ENCODE measurements around the gene FAM185A.

- no peak for TF ChIP-seq POLR2A (IDR thresholded peaks at IDR 0.05; ENCODE audit: low read depth)
- TF ChIP-seq, protein P1, sequence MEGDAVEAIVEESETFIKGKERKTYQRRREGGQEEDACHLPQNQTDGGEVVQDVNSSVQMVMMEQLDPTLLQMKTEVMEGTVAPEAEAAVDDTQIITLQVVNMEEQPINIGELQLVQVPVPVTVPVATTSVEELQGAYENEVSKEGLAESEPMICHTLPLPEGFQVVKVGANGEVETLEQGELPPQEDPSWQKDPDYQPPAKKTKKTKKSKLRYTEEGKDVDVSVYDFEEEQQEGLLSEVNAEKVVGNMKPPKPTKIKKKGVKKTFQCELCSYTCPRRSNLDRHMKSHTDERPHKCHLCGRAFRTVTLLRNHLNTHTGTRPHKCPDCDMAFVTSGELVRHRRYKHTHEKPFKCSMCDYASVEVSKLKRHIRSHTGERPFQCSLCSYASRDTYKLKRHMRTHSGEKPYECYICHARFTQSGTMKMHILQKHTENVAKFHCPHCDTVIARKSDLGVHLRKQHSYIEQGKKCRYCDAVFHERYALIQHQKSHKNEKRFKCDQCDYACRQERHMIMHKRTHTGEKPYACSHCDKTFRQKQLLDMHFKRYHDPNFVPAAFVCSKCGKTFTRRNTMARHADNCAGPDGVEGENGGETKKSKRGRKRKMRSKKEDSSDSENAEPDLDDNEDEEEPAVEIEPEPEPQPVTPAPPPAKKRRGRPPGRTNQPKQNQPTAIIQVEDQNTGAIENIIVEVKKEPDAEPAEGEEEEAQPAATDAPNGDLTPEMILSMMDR (IDR thresholded peaks at IDR 0.05) = no peak
Observed at GRCh38 chr7:102814025-102814471, 65.2 kb downstream of the FAM185A start.
